Natural killer cell (primary cell): ENCODE measurements around the gene SLC34A3. TPM values are rescaled to one million over a fixed set of nuclear protein-coding genes. Genes with fewer than 3 reads are reported as not detected.
"Not testable (repeated sequence)": the region's sequence is repeated elsewhere in the genome, so short reads cannot be mapped to it uniquely, and the experiment has no call there.

Experiments
- ATAC-seq, 3 donors: fragments of 150-1000 bp in 2 of 3; fragments of 200-7000 bp in 1 of 3; cut with Tn5 transposase; 1 replicate in 1 of 3; 2 replicates in 2 of 3; pipeline ENCODE4 v1.10.0; 2021; ENCODE audit warnings: mild to moderate bottlenecking in 2 of 3, moderate library complexity in 2 of 3
- DNase-seq, 2 donors: peaks; one replicate each; pipeline versions ENCODE4 v3.0.0 to v3.0.0-alpha.2; 2013 to 2021; ENCODE audit warnings: mixed read lengths in 1 of 2
- H3K27ac ChIP-seq: one replicate; pipeline ENCODE4 v1.5.1; 2013; ENCODE audit warnings: mild to moderate bottlenecking, low read length
- H3K27me3 ChIP-seq: one replicate; pipeline ENCODE4 v1.6.1; 2013; ENCODE audit warnings: low read length; ENCODE audit not compliant: control insufficient read depth, insufficient read depth
- H3K36me3 ChIP-seq: one replicate; pipeline ENCODE4 v1.6.1; 2013; ENCODE audit warnings: low read length; ENCODE audit not compliant: control insufficient read depth, insufficient read depth
- H3K4me1 ChIP-seq: one replicate; pipeline ENCODE4 v1.6.1; 2013; ENCODE audit warnings: low read length; ENCODE audit not compliant: control insufficient read depth, insufficient read depth
- H3K4me3 ChIP-seq: one replicate; pipeline ENCODE4 v1.5.1; 2013; ENCODE audit warnings: low read length
- H3K9me3 ChIP-seq: one replicate; pipeline ENCODE4 v1.6.1; 2013; ENCODE audit warnings: low read length; ENCODE audit not compliant: control insufficient read depth, insufficient read depth
- H3K27ac Mint-ChIP-seq, 2 donors: one replicate each; pipeline ENCODE4 v1.8.0; 2022; ENCODE audit warnings: mild to moderate bottlenecking in 2 of 2, mixed read lengths in 2 of 2, moderate library complexity in 1 of 2
- H3K27me3 Mint-ChIP-seq, 2 donors: one replicate each; pipeline ENCODE4 v1.8.0; 2022; ENCODE audit warnings: low read depth in 2 of 2, mixed read lengths in 2 of 2
- H3K36me3 Mint-ChIP-seq: one replicate; pipeline ENCODE4 v1.8.0; 2022; ENCODE audit warnings: mixed read lengths
- H3K4me1 Mint-ChIP-seq, 2 donors: one replicate each; pipeline ENCODE4 v1.8.0; 2022; ENCODE audit warnings: mixed read lengths in 2 of 2
- H3K4me3 Mint-ChIP-seq: one replicate; pipeline ENCODE4 v1.8.0; 2022; ENCODE audit warnings: mild to moderate bottlenecking, moderate library complexity, mixed read lengths
- H3K9me3 Mint-ChIP-seq, 2 donors: one replicate each; pipeline ENCODE4 v1.8.0; 2022; ENCODE audit warnings: mixed read lengths in 2 of 2
- WGBS: methylation state at CpG from one replicate; pipeline ENCODE4 v1.1.7; 2013; ENCODE audit warnings: missing lambda C conversion rate; ENCODE audit not compliant: insufficient coverage; 5-methylcytosine and 5-hydroxymethylcytosine counted together
- intact Hi-C: fragments of 100-400 bp; cut with micrococcal nuclease; formaldehyde crosslinking; loops from one replicate; pipeline ENCODE4 v1.14.2; 2022
- total RNA-seq, 4 donors: library from RNA; stranded (reverse); fragments of 120-200 nt in 1 of 4; gene quantifications; one replicate each; pipeline versions ENCODE4 v1.2.3 to v1.2.4, GENCODE V29; 2013 to 2022
- TF ChIP-seq, protein P1 (sequence below): fragments of 200-600 bp; IDR thresholded peaks from one replicate; pipeline ENCODE4 v1.8.0; 2022; ENCODE audit warnings: antibody characterized with exemption

Gene SLC34A3
- total RNA-seq, 3 donors from 2014 or later (not counting 1 experiment from before 2014, with no cell fraction given): not detected

DNA sequence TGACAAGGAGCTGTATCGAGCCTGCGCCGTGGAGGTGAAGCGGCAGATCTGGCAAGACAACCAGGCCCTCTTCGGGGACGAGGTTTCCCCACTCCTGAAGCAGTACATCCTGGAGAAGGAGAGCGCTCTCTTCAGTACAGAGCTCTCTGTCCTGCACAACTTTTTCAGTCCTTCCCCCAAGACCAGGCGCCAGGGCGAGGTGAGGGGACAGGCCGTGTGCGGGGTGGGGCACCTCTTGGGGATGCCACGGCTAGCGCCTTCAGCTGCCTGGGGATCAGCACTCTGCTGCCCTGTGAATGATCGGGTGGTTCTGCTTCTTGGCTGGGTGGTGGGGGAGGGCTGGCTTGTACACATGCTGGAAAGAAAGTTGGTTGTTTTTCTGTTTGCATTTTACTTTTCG, 26.2 kb downstream of the SLC34A3 start:
- Mint-ChIP-seq H3K36me3 (no peaks in the 10 kb centered on the region), H3K4me1 (peaks cover 0 to 11% of the 10 kb centered on the region in 2 donors), H3K4me3 (peak overlapping the region; percentile 88), H3K9me3 (no peaks in the 10 kb centered on the region), H3K27ac (no peak overlapping the region), H3K27me3 (no peaks in the 10 kb centered on the region)
- DNase-seq (no peak), ATAC-seq (no peak)
- no peaks in the 10 kb centered on the region for H3K27me3 ChIP-seq
- H3K4me3 ChIP-seq: no peak overlapping the region
- peaks cover 25% of the 10 kb centered on the region for H3K4me1 ChIP-seq
- no peaks in the 10 kb centered on the region for H3K9me3 ChIP-seq
- H3K36me3 ChIP-seq: peaks cover 11% of the 10 kb centered on the region
- whole genome bisulfite sequencing: 95% methylated on average over 15 of the region's 15 CpGs
- TF ChIP-seq, protein P1, sequence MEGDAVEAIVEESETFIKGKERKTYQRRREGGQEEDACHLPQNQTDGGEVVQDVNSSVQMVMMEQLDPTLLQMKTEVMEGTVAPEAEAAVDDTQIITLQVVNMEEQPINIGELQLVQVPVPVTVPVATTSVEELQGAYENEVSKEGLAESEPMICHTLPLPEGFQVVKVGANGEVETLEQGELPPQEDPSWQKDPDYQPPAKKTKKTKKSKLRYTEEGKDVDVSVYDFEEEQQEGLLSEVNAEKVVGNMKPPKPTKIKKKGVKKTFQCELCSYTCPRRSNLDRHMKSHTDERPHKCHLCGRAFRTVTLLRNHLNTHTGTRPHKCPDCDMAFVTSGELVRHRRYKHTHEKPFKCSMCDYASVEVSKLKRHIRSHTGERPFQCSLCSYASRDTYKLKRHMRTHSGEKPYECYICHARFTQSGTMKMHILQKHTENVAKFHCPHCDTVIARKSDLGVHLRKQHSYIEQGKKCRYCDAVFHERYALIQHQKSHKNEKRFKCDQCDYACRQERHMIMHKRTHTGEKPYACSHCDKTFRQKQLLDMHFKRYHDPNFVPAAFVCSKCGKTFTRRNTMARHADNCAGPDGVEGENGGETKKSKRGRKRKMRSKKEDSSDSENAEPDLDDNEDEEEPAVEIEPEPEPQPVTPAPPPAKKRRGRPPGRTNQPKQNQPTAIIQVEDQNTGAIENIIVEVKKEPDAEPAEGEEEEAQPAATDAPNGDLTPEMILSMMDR: no peak
- H3K27ac ChIP-seq: no peak overlapping the region
- intact Hi-C loops: no loop called here

DNA sequence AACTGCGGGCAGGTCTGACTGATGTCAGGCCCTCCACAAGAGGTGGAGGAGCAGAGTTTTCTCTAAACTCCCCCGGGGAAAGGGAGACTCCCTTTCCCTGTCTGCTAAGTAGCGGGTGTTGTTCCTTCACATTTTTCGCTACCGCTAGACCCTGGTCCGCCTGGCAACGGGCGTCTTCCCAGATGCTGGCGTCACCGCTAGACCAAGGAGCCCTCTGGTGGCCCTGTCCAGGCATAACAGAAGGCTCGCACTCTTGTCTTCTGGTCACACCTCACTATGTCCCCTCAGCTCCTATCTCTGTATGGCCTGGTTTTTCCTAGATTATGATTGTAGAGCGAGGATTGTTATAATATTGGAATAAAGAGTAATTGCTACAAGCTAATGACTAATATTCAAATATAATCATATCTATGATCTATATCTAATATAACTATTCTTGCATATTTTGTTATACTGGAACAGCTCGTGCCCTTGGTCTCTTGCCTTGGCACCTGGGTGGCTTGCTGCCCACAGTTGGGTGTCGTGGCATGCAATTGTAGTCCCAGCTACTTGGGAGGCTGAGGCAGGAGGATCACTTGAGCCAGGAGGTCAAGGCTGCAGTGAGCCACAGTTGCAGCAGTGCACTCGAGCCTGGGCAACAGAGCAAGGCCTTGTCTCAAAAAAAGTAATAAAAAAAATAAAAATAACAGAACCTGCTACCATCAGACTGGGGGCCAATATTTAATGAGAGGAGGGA, 31.6 kb downstream of the SLC34A3 start:
- WGBS: 79% methylated on average over 10 of the region's 15 CpGs
- H3K4me3 Mint-ChIP-seq, H3K27me3 Mint-ChIP-seq, DNase-seq, H3K36me3 Mint-ChIP-seq, H3K27ac ChIP-seq, H3K27me3 ChIP-seq, H3K4me1 ChIP-seq, intact Hi-C loops, H3K4me3 ChIP-seq, H3K9me3 Mint-ChIP-seq, H3K4me1 Mint-ChIP-seq, ATAC-seq, H3K27ac Mint-ChIP-seq, H3K9me3 ChIP-seq: not testable (repeated sequence)
- peaks cover 31% of the 10 kb centered on the region for H3K36me3 ChIP-seq

DNA sequence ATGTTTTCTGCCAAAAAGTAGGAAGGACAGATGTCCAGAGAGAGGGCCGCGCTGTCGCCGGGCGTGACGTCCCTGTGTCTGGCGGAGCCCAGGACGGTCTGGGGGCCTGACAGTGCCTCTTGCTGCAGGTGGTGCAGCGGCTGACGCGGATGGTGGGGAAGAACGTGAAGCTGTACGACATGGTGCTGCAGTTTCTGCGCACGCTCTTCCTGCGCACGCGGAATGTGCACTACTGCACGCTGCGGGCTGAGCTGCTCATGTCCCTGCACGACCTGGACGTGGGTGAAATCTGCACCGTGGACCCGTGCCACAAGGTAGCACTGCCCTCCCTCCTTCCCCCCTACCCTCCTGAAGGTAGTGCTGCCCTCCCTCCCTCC, 32.2 kb downstream of the SLC34A3 start:
- DNase-seq: no peak
- no peaks in the 10 kb centered on the region for H3K27me3 ChIP-seq
- TF ChIP-seq, protein P1: no peak
- Mint-ChIP-seq H3K27ac (no peak overlapping the region), H3K9me3 (no peaks in the 10 kb centered on the region), H3K4me1 (peaks cover 0 to 6% of the 10 kb centered on the region in 2 donors), H3K36me3 (no peaks in the 10 kb centered on the region), H3K4me3 (no peak overlapping the region), H3K27me3 (no peaks in the 10 kb centered on the region)
- ATAC-seq: no peak
- WGBS: 92% methylated on average over 24 of the region's 24 CpGs
- intact Hi-C loops: no loop called here
- H3K9me3 ChIP-seq: no peaks in the 10 kb centered on the region
- H3K36me3 ChIP-seq: peaks cover 33% of the 10 kb centered on the region
- no peak overlapping the region for H3K4me3 ChIP-seq
- H3K27ac ChIP-seq: no peak overlapping the region
- peaks cover under 1% of the 10 kb centered on the region for H3K4me1 ChIP-seq

DNA sequence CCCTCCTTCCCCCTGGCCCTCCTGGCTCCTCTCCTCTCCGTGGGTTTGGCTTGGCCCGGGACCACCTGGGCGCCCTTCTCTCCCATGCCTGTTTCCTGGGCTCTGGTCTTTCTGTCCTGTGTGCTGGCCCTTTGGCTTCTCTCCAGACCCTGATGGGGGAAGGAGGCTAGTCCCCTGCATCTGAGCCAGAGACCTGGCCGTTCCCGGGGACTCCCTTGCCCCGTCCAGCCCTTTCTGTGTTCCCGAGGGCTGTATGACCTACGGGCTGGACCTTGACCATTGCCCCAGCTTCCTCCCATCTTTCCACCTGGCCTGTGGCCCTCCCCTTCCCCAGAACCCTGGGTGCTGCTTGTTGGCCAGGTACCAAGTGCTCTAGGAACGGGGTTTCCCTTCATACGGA, 32.8 kb downstream of the SLC34A3 start:
- ATAC-seq: no peak
- TF ChIP-seq, protein P1: no peak
- H3K36me3 ChIP-seq: peaks cover 35% of the 10 kb centered on the region
- DNase-seq: no peak
- Mint-ChIP-seq H3K27me3 (no peaks in the 10 kb centered on the region), H3K4me1 (peaks cover 0 to 8% of the 10 kb centered on the region in 2 donors), H3K9me3 (no peaks in the 10 kb centered on the region), H3K36me3 (no peaks in the 10 kb centered on the region), H3K4me3 (no peak overlapping the region), H3K27ac (no peak overlapping the region)
- no peaks in the 10 kb centered on the region for H3K9me3 ChIP-seq
- no peak overlapping the region for H3K27ac ChIP-seq
- H3K27me3 ChIP-seq: no peaks in the 10 kb centered on the region
- 86% methylated on average over 10 of the region's 10 CpGs for WGBS
- H3K4me1 ChIP-seq: peaks cover 4% of the 10 kb centered on the region
- no peak overlapping the region for H3K4me3 ChIP-seq
- intact Hi-C loops: no loop called here
